GM12874 (cell line): ENCODE measurements around the gene ZNF366.

Experiments
- CTCF ChIP-seq: IDR thresholded peaks from 2 replicates; pipeline ENCODE4 v1.5.1; 2011; ENCODE audit warnings: low read depth, mild to moderate bottlenecking, control low read depth, low read length, moderate library complexity; ENCODE audit not compliant: insufficient read depth

The ZNF366 gene

GRCh38 chr5:72489536-72489935 is 17.7 kb downstream of the ZNF366 start:
- TF ChIP-seq CTCF: no peak

- TF ChIP-seq CTCF: no peak
These were observed 18.5 kb downstream of the ZNF366 start for GRCh38 chr5:72488756-72489155.

GRCh38 chr5:72487177-72487576 is 20.0 kb downstream of the ZNF366 start:
- no peak for TF ChIP-seq CTCF

- TF ChIP-seq CTCF: no peak
These were observed 20.8 kb downstream of the ZNF366 start for GRCh38 chr5:72486371-72486770.

- no peak for TF ChIP-seq CTCF
These were observed 21.7 kb downstream of the ZNF366 start for GRCh38 chr5:72485430-72485974.

- TF ChIP-seq CTCF: no peak
These were observed 25.2 kb downstream of the ZNF366 start for GRCh38 chr5:72482046-72482445.

GRCh38 chr5:72480841-72481240 is 26.4 kb downstream of the ZNF366 start:
- TF ChIP-seq CTCF: no peak

GRCh38 chr5:72479921-72480320 is 27.3 kb downstream of the ZNF366 start:
- no peak for TF ChIP-seq CTCF
